IMR-90 (cell line): ENCODE results near the gene MEIS2. TPM values are rescaled to one million over a fixed set of nuclear protein-coding genes. Genes with fewer than 3 reads are reported as not detected.
A peak's percentile ranks its signal among the peaks of the same experiment; 100 is the strongest.

ENCODE experiments used
- ATAC-seq: fragments of 200-7000 bp; cut with Tn5 transposase; 2 replicates; pipeline ENCODE4 v1.9.1; 2020; ENCODE audit warnings: low read depth, mild to moderate bottlenecking, moderate library complexity
- BruUV-seq: library from RNA; stranded (reverse); fragments of 400-500 nt; replicated peaks from 2 replicates; lab custom pipeline; 2021; lab: Mats Ljungman, UMichigan
- CTCF ChIA-PET: fragments of 300-600 bp; formaldehyde crosslinking; extraction: SDS; loops from one replicate; lab custom pipeline; 2021; ENCODE audit warnings: antibody characterized with exemption; lab: Yijun Ruan, JAX
- POLR2A ChIA-PET: fragments of 300-600 bp; sonication (Branson Sonifier 250); formaldehyde crosslinking; loops from one replicate; lab custom pipeline; 2022; ENCODE audit warnings: antibody characterized with exemption; ENCODE audit not compliant: unreplicated experiment; lab: Charles Lee
- DNase-seq: peaks from one replicate; pipeline ENCODE4 v3.0.0; 2013
- H2AFZ ChIP-seq: replicated peaks from 2 replicates; pipeline ENCODE3; 2013; ENCODE audit warnings: low read length, mild to moderate bottlenecking; ENCODE audit not compliant: poor library complexity
- H2AK5ac ChIP-seq: 2 replicates; pipeline ENCODE4 v1.6.1; 2013; ENCODE audit warnings: low read depth, low read length, inconsistent platforms
- H2AK9ac ChIP-seq: replicated peaks from 2 replicates; pipeline ENCODE3; 2013; ENCODE audit warnings: mild to moderate bottlenecking, low read depth, low read length, moderate library complexity; ENCODE audit not compliant: poor library complexity
- H2BK120ac ChIP-seq: 2 replicates; pipeline ENCODE4 v1.6.1; 2013; ENCODE audit warnings: low read depth, low read length, inconsistent platforms
- H2BK15ac ChIP-seq: 3 replicates; pipeline ENCODE4 v1.6.1; 2013; ENCODE audit warnings: low read depth, low read length, inconsistent platforms
- H2BK20ac ChIP-seq: 2 replicates; pipeline ENCODE4 v1.6.1; 2013; ENCODE audit warnings: low read depth, mild to moderate bottlenecking, inconsistent platforms, low read length, moderate library complexity
- H2BK5ac ChIP-seq: 2 replicates; pipeline ENCODE4 v1.6.1; 2013; ENCODE audit warnings: mild to moderate bottlenecking, low read depth, low read length, inconsistent platforms; ENCODE audit not compliant: poor library complexity, severe bottlenecking
- H3K14ac ChIP-seq: replicated peaks from 2 replicates; pipeline ENCODE4 v1.6.1; 2013; ENCODE audit warnings: low read depth, low read length, inconsistent platforms
- H3K18ac ChIP-seq: 2 replicates; pipeline ENCODE4 v1.6.1; 2013; ENCODE audit warnings: low read depth, low read length, control low read depth
- H3K23ac ChIP-seq: 2 replicates; pipeline ENCODE4 v1.6.1; 2013; ENCODE audit warnings: low read depth, low read length, inconsistent platforms
- H3K27ac ChIP-seq: 2 replicates; pipeline ENCODE4 v1.5.1; 2013; ENCODE audit warnings: mild to moderate bottlenecking, control low read depth, low read length; ENCODE audit not compliant: insufficient read depth
- H3K27me3 ChIP-seq: 2 replicates; pipeline ENCODE4 v1.6.1; 2013; ENCODE audit warnings: low read length; ENCODE audit not compliant: control insufficient read depth, insufficient read depth
- H3K36me3 ChIP-seq: 2 replicates; pipeline ENCODE4 v1.6.1; 2013; ENCODE audit warnings: low read length, mixed read lengths; ENCODE audit not compliant: control insufficient read depth, insufficient read depth
- H3K4ac ChIP-seq: 2 replicates; pipeline ENCODE4 v1.6.1; 2013; ENCODE audit warnings: low read depth, low read length, inconsistent platforms
- H3K4me1 ChIP-seq: 2 replicates; pipeline ENCODE4 v1.6.1; 2013; ENCODE audit warnings: low read length, mixed read lengths; ENCODE audit not compliant: control insufficient read depth, insufficient read depth
- H3K4me2 ChIP-seq: 2 replicates; pipeline ENCODE4 v1.6.1; 2013; ENCODE audit warnings: low read depth, mild to moderate bottlenecking, control low read depth, low read length, moderate library complexity
- H3K4me3 ChIP-seq: 2 replicates; pipeline ENCODE4 v1.5.1; 2013; ENCODE audit warnings: low read depth, mild to moderate bottlenecking, control low read depth, low read length, moderate library complexity; ENCODE audit not compliant: insufficient read depth
- H3K56ac ChIP-seq: 2 replicates; pipeline ENCODE4 v1.6.1; 2013; ENCODE audit warnings: low read length, inconsistent platforms; ENCODE audit not compliant: insufficient read depth; ENCODE audit errors: extremely low read depth
- H3K79me1 ChIP-seq, 2 experiments: 2 replicates each; pipeline ENCODE4 v1.6.1; 2013; ENCODE audit warnings: low read length in 2 of 2, inconsistent platforms in 1 of 2, low read depth in 1 of 2
- H3K9ac ChIP-seq: 2 replicates; pipeline ENCODE4 v1.6.1; 2013; ENCODE audit warnings: low read depth, low read length, control low read depth
- H3K9me1 ChIP-seq: 2 replicates; pipeline ENCODE4 v1.6.1; 2013; ENCODE audit warnings: low read length, inconsistent platforms; ENCODE audit not compliant: insufficient read depth
- H3K9me3 ChIP-seq: 2 replicates; pipeline ENCODE4 v1.6.1; 2013; ENCODE audit warnings: low read length; ENCODE audit not compliant: control insufficient read depth, insufficient read depth
- H4K20me1 ChIP-seq: 2 replicates; pipeline ENCODE4 v1.6.1; 2013; ENCODE audit warnings: low read length, inconsistent platforms; ENCODE audit not compliant: insufficient read depth
- H4K5ac ChIP-seq: 2 replicates; pipeline ENCODE4 v1.6.1; 2013; ENCODE audit warnings: mild to moderate bottlenecking, low read depth, low read length, control low read depth
- H4K8ac ChIP-seq, 2 experiments: 2 replicates each; pipeline ENCODE4 v1.6.1; 2013; ENCODE audit warnings: low read depth in 2 of 2, low read length in 2 of 2, control low read depth in 1 of 2, inconsistent platforms in 1 of 2
- H4K91ac ChIP-seq: 2 replicates; pipeline ENCODE4 v1.6.1; 2013; ENCODE audit warnings: low read depth, low read length, inconsistent platforms; ENCODE audit not compliant: insufficient read depth
- RAD21 ChIP-seq: IDR thresholded peaks from 2 replicates; pipeline ENCODE4 v1.6.1; 2012; ENCODE audit warnings: low read length, improper control_type of control experiment
- WGBS, 2 experiments: methylation state at CpG; one replicate each; pipeline versions ENCODE4 v1.1.5 to v1.1.7; 2013; ENCODE audit warnings: missing lambda C conversion rate in 2 of 2; ENCODE audit not compliant: insufficient read length in 1 of 2; ENCODE audit errors: extremely low coverage in 2 of 2; 5-methylcytosine and 5-hydroxymethylcytosine counted together
- dilution Hi-C: fragments of 300-500 bp; cut with HindIII; formaldehyde crosslinking; loops from one replicate; pipeline ENCODE4 v1.14.3; 2018; ENCODE audit warnings: low sequenced_read_pairs; ENCODE audit not compliant: unreplicated experiment
- in situ Hi-C: fragments of 300-500 bp; cut with MboI; formaldehyde crosslinking; loops from 3 replicates; pipeline ENCODE4 v1.14.3; 2019; ENCODE audit warnings: low sequenced_read_pairs, inconsistent platforms, mixed read lengths
- intact Hi-C: fragments of 100-400 bp; cut with micrococcal nuclease; formaldehyde crosslinking; loops from 2 replicates; pipeline ENCODE4 v1.10.0; 2022
- polyA plus RNA-seq, 3 experiments: library from polyadenylated mRNA; depleted of rRNA; stranded (reverse); fragments of >200 nt; gene quantifications; 2 replicates each; pipeline ENCODE4 v1.2.3, GENCODE V29; 2012; ENCODE audit warnings: low replicate concordance in 1 of 3
- total RNA-seq: library from RNA; depleted of rRNA; stranded (reverse); fragments of >200 nt; gene quantifications from 2 replicates; pipeline ENCODE4 v1.2.3, GENCODE V29; 2012

The MEIS2 gene
- total and polyA plus RNA-seq, 2 of the 4 experiments (the other 2 are of a cell fraction) = 70.1 to 71.3 TPM

DNA sequence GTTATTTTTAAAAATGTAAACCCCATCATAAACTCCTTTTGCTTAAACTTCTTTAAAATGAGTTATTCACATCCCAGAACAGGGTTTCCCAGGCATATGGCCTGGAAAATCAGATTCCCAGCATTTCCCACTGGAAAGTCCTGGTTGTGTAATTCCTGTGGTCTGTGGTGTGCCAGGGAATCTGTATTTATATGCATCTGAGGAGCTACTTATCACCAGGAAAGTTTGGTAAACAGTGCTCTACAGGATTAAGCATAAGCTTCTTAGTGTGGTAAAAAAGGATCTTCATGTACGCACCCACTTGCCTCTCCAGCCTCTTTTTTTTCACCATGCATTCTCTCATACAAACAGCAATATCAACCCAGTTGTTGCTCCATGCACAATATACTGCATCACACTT is 28.2 kb downstream of the MEIS2 start:
- BruUV-seq = no TSS peak
- no peak overlapping the region for H4K8ac ChIP-seq
- peak; percentile 43 for DNase-seq

More for the DNA sequence above, 28.2 kb downstream of the MEIS2 start:
- ATAC-seq = 0 out of 2 replicates have a peak, but pooled peaks have one; percentile 21
- H3K9ac ChIP-seq = no peak overlapping the region
- H2BK15ac ChIP-seq = no peak overlapping the region
- in situ Hi-C loops = loop anchor here (25.0 kb wide), 1 partner anchor 815 kb away; no protein-coding TSS in a partner anchor
- no peak overlapping the region for H2BK5ac ChIP-seq
- H3K56ac ChIP-seq = no peak overlapping the region
- ChIA-PET POLR2A (no interaction called here), CTCF (no interaction called here)
- H3K4ac ChIP-seq = no peak overlapping the region
- H3K27ac ChIP-seq = no peak overlapping the region
- dilution Hi-C loops = no loop called here
- no peaks in the 10 kb centered on the region for H3K27me3 ChIP-seq
- no peak overlapping the region for H2BK120ac ChIP-seq
- no peak overlapping the region for H3K14ac ChIP-seq
- peaks cover 30 to 53% of the 10 kb centered on the region in 2 experiments for H3K79me1 ChIP-seq
- H2BK20ac ChIP-seq = no peak overlapping the region
- no peak overlapping the region for H2AK5ac ChIP-seq
- no CpG with 5 or more reads among the region's 1 CpG for WGBS, 2 experiments
- peaks cover 3% of the 10 kb centered on the region; the same call in 1 of the 2 replicates for H4K20me1 ChIP-seq
- no peak overlapping the region for H3K4me2 ChIP-seq
- no peak overlapping the region for H3K4me3 ChIP-seq
- intact Hi-C loops = no loop called here
- H4K91ac ChIP-seq = no peak overlapping the region
- H3K9me1 ChIP-seq = peaks cover 4% of the 10 kb centered on the region
- peaks cover 3% of the 10 kb centered on the region; the same call in 1 of the 2 replicates for H3K4me1 ChIP-seq
- no peak for TF ChIP-seq RAD21
- no peak overlapping the region for H3K18ac ChIP-seq
- peaks cover 11% of the 10 kb centered on the region for H3K36me3 ChIP-seq
- no peak overlapping the region for H4K5ac ChIP-seq
- no peak overlapping the region for H3K23ac ChIP-seq
- no peaks in the 10 kb centered on the region for H3K9me3 ChIP-seq
- no peak overlapping the region for H2AFZ ChIP-seq
- no peak overlapping the region for H2AK9ac ChIP-seq
